OCI-M2 (cell line): ENCODE measurements around the gene CCT7.
"Not testable (repeated sequence)": the region's sequence is repeated elsewhere in the genome, so short reads cannot be mapped to it uniquely, and the experiment has no call there.

Experiments used
- DNase-seq: peaks from one replicate; lab custom pipeline; 2025; ENCODE audit not compliant: unreplicated experiment; lab: John Stamatoyannopoulos, UW

Gene CCT7

GRCh38 chr2:73254343-73255006 is 20.4 kb downstream of the CCT7 start:
- DNase-seq = no peak

GRCh38 chr2:73255007-73255644 is 21.0 kb downstream of the CCT7 start:
- no peak for DNase-seq

- no peak for DNase-seq
Observed at GRCh38 chr2:73255907-73256617, 22.0 kb downstream of the CCT7 start.

GRCh38 chr2:73256618-73256922 is 22.5 kb downstream of the CCT7 start:
- no peak for DNase-seq

- no peak for DNase-seq
Observed at GRCh38 chr2:73257021-73257420, 22.9 kb downstream of the CCT7 start.

GRCh38 chr2:73257425-73258125 is 23.5 kb downstream of the CCT7 start:
- no peak for DNase-seq

- DNase-seq = no peak
Observed at GRCh38 chr2:73258186-73258912, 24.2 kb downstream of the CCT7 start.

- DNase-seq = no peak
Observed at GRCh38 chr2:73258913-73259215, 24.8 kb downstream of the CCT7 start.

GRCh38 chr2:73259276-73259675 is 25.2 kb downstream of the CCT7 start:
- DNase-seq = no peak

GRCh38 chr2:73259704-73260337 is 25.7 kb downstream of the CCT7 start:
- DNase-seq = no peak

- DNase-seq = no peak
Observed at GRCh38 chr2:73260338-73260984, 26.4 kb downstream of the CCT7 start.

- no peak for DNase-seq
Observed at GRCh38 chr2:73262108-73262651, 28.1 kb downstream of the CCT7 start.

GRCh38 chr2:73262691-73263429 is 28.8 kb downstream of the CCT7 start:
- DNase-seq = not testable (repeated sequence)

GRCh38 chr2:73263540-73264331 is 29.6 kb downstream of the CCT7 start:
- no peak for DNase-seq

GRCh38 chr2:73264332-73264606 is 30.2 kb downstream of the CCT7 start:
- DNase-seq = no peak

- no peak for DNase-seq
Observed at GRCh38 chr2:73264783-73265182, 30.7 kb downstream of the CCT7 start.

- DNase-seq = no peak
Observed at GRCh38 chr2:73265298-73266060, 31.4 kb downstream of the CCT7 start.
